ENCODE results near the gene SLC16A1.

Gene SLC16A1

DNA sequence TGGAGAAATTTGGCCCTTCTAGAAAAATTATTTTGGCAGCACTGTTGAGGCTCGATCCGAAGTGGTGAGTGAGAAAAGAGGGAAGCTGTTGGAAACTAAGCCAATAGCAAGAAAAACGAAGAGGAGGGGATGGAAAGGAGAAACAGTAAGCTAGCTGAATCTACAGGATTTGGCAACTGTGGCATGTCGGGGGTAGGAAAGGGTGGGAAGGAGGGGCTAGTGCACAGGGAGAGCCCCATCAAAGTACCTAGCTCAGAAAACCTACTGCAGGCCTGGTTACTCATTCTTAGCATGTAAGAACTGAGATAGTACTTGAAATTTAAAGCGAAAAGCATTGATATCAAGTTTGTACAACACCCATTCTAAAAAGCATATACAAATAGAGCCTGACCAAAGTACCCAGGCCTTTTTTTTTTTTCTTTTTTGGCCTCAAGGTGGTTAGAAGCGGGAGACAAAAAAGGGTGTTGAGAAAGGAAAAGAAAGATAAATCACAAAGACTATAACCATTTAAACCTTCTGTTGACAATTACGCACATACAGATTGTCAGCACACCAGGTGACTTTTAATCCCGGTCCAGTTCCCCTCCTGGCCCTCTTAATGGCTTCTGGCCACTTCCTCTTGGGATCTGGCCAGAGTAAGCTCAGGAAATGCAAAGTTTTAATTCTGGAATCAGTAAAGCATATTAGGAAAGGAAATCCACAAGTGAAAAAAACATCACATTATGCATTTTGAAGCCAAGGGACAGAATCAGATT lies 50.4 kb downstream of the SLC16A1 start:
- no peak for DNase-seq
- peaks cover 0 to 3% of the 10 kb centered on the region in 2 experiments for H3K36me3 ChIP-seq (ENCODE audit: control insufficient read depth in 1 of 2, insufficient read depth in 2 of 2, low read length in 2 of 2)
- H3K9me3 ChIP-seq (ENCODE audit: insufficient read depth, low read depth, low read length) = no peaks in the 10 kb centered on the region
- peak overlapping the region; percentile 35 for H3K14ac ChIP-seq (ENCODE audit: low read length)
- H3K4me3 ChIP-seq (ENCODE audit: low read depth, low read length) = no peak overlapping the region
- peak overlapping the region; percentile 32 for H4K8ac ChIP-seq (ENCODE audit: low read depth, low read length)
- no peaks in the 10 kb centered on the region for H3K79me2 ChIP-seq (ENCODE audit: control insufficient read depth, insufficient read depth, low read length, poor library complexity)
- H3K27ac ChIP-seq (ENCODE audit: low read depth, low read length) = peak overlapping the region; percentile 66
- no peaks in the 10 kb centered on the region for H3K27me3 ChIP-seq (ENCODE audit: insufficient read depth, low read length)
- H3K79me1 ChIP-seq (ENCODE audit: low read length) = peaks cover 5% of the 10 kb centered on the region
- H2AFZ ChIP-seq (ENCODE audit: insufficient read depth, low read length, poor library complexity) = no peak overlapping the region
- H3K18ac ChIP-seq (ENCODE audit: low read length) = no peak overlapping the region
- H3K4ac ChIP-seq (ENCODE audit: low read depth, low read length) = no peak overlapping the region
- H4K91ac ChIP-seq (ENCODE audit: low read depth, low read length) = peak overlapping the region; percentile 75
- no peak overlapping the region for H3K23ac ChIP-seq (ENCODE audit: low read length)
- H2BK12ac ChIP-seq (ENCODE audit: low read length) = peak overlapping the region; percentile 65
- no peak overlapping the region for H2BK120ac ChIP-seq (ENCODE audit: insufficient read depth, low read length, poor library complexity)
- H3K4me2 ChIP-seq (ENCODE audit: low read length) = no peak overlapping the region
- H3K4me1 ChIP-seq (ENCODE audit: control insufficient read depth in 1 of 2, insufficient read depth in 2 of 2, low read length in 2 of 2) = peaks cover 13 to 18% of the 10 kb centered on the region in 2 experiments
- no peak overlapping the region for H3K9ac ChIP-seq (ENCODE audit: low read length)
- H2BK5ac ChIP-seq (ENCODE audit: low read depth, low read length, poor library complexity) = no peak overlapping the region
- no CpG with 5 or more reads among the region's 8 CpGs for WGBS (ENCODE audit: extremely low coverage, insufficient coverage, insufficient read length)
- no peak overlapping the region for H2AK5ac ChIP-seq (ENCODE audit: low read length)
- no peak overlapping the region for H4K12ac ChIP-seq (ENCODE audit: low read depth, low read length)

DNA sequence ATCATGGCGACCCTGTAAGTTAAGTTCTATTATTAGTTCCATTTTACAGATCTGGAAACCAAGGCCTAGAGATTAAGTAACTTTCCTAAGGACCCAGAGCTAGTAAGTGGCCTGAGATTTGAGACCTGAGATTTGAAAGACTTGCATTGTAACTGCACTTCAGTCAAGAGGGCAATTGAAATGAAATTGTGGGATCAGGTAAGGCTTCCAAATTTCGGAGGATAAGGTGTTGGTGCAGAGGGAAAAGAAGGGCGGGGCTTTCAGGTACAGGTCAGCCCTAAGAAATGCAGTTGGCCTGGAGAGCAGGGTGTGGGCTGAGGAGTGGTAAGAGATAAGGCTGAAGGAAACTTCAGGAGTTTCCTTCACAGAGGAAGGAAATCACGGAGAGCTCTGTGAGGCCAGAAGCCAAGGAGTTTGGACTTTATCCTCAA lies 51.1 kb downstream of the SLC16A1 start:
- no peak overlapping the region for H3K4me2 ChIP-seq (ENCODE audit: low read length)
- no peak overlapping the region for H3K4me3 ChIP-seq (ENCODE audit: low read depth, low read length)
- peak overlapping the region; percentile 66 for H3K27ac ChIP-seq (ENCODE audit: low read depth, low read length)
- no peak overlapping the region for H2AK5ac ChIP-seq (ENCODE audit: low read length)
- H4K8ac ChIP-seq (ENCODE audit: low read depth, low read length) = no peak overlapping the region
- H3K9ac ChIP-seq (ENCODE audit: low read length) = no peak overlapping the region
- H2BK5ac ChIP-seq (ENCODE audit: low read depth, low read length, poor library complexity) = no peak overlapping the region
- H3K18ac ChIP-seq (ENCODE audit: low read length) = no peak overlapping the region
- H2BK120ac ChIP-seq (ENCODE audit: insufficient read depth, low read length, poor library complexity) = no peak overlapping the region
- peaks cover 5% of the 10 kb centered on the region for H3K79me1 ChIP-seq (ENCODE audit: low read length)
- no peak overlapping the region for H4K12ac ChIP-seq (ENCODE audit: low read depth, low read length)
- no peak overlapping the region for H3K4ac ChIP-seq (ENCODE audit: low read depth, low read length)
- no peaks in the 10 kb centered on the region for H3K79me2 ChIP-seq (ENCODE audit: control insufficient read depth, insufficient read depth, low read length, poor library complexity)
- no peak overlapping the region for H3K14ac ChIP-seq (ENCODE audit: low read length)
- H4K91ac ChIP-seq (ENCODE audit: low read depth, low read length) = no peak overlapping the region
- peaks cover 13 to 18% of the 10 kb centered on the region in 2 experiments for H3K4me1 ChIP-seq (ENCODE audit: control insufficient read depth in 1 of 2, insufficient read depth in 2 of 2, low read length in 2 of 2)
- peak overlapping the region; percentile 24 for H2BK12ac ChIP-seq (ENCODE audit: low read length)
- H3K36me3 ChIP-seq (ENCODE audit: control insufficient read depth in 1 of 2, insufficient read depth in 2 of 2, low read length in 2 of 2) = no peaks in the 10 kb centered on the region
- H2AFZ ChIP-seq (ENCODE audit: insufficient read depth, low read length, poor library complexity) = no peak overlapping the region
- peak; percentile 42 to 72 for DNase-seq
- no peaks in the 10 kb centered on the region for H3K27me3 ChIP-seq (ENCODE audit: insufficient read depth, low read length)
- no peaks in the 10 kb centered on the region for H3K9me3 ChIP-seq (ENCODE audit: insufficient read depth, low read depth, low read length)
- no CpG with 5 or more reads among the region's 4 CpGs for WGBS (ENCODE audit: extremely low coverage, insufficient coverage, insufficient read length)
- H3K23ac ChIP-seq (ENCODE audit: low read length) = no peak overlapping the region

DNA sequence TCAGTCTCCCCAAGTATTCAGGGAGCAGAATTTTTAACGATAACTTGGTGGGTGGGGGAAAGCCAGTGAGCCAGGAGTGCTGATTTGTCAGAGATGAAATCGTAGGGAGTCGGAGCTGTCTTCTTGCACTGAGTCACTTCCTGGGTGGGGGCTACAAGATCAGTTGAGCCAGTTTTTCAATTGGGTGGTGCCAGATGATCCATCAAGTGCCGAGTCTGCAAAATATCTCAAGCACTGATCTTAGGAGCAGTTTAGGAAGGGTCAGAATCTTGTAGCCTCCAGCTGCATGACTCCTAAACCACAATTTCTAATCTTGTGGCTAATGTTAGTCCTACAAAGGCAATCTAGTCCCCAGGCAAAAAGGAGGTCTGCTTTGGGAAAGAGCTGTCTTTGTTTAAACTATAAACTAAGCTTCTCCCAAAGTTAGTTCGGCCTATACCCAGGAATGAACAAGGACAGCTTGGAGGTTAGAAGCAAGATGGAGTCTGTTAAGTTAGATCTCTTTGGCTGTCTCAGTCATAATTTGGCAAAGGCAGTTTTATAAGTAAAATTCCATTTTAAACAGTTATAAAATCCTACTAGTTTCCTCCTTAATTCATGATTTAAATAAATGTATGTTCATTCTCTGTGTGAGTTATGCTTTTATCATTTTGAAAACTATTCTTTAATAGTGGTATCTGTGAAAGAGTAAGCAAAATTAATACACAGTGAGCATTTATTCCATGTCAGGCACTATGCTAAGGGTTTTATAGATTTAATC lies 51.7 kb downstream of the SLC16A1 start:
- Histone ChIP-seq H4K12ac (ENCODE audit: low read depth, low read length) (no peak overlapping the region), H3K4me1 (ENCODE audit: control insufficient read depth in 1 of 2, insufficient read depth in 2 of 2, low read length in 2 of 2) (peaks cover 13 to 18% of the 10 kb centered on the region in 2 experiments), H3K9me3 (ENCODE audit: insufficient read depth, low read depth, low read length) (no peaks in the 10 kb centered on the region), H3K4me3 (ENCODE audit: low read depth, low read length) (no peak overlapping the region), H3K14ac (ENCODE audit: low read length) (no peak overlapping the region), H2AK5ac (ENCODE audit: low read length) (no peak overlapping the region), H3K36me3 (ENCODE audit: control insufficient read depth in 1 of 2, insufficient read depth in 2 of 2, low read length in 2 of 2) (no peaks in the 10 kb centered on the region), H4K8ac (ENCODE audit: low read depth, low read length) (no peak overlapping the region), H3K27ac (ENCODE audit: low read depth, low read length) (peak overlapping the region; percentile 76), H3K9ac (ENCODE audit: low read length) (no peak overlapping the region), H2BK120ac (ENCODE audit: insufficient read depth, low read length, poor library complexity) (peak overlapping the region; percentile 55), H3K79me2 (ENCODE audit: control insufficient read depth, insufficient read depth, low read length, poor library complexity) (no peaks in the 10 kb centered on the region), H3K4me2 (ENCODE audit: low read length) (peak overlapping the region; percentile 15), H3K79me1 (ENCODE audit: low read length) (peaks cover 5% of the 10 kb centered on the region), H4K91ac (ENCODE audit: low read depth, low read length) (no peak overlapping the region), H3K27me3 (ENCODE audit: insufficient read depth, low read length) (no peaks in the 10 kb centered on the region), H3K4ac (ENCODE audit: low read depth, low read length) (no peak overlapping the region), H2BK12ac (ENCODE audit: low read length) (no peak overlapping the region), H3K23ac (ENCODE audit: low read length) (no peak overlapping the region), H3K18ac (ENCODE audit: low read length) (no peak overlapping the region), H2AFZ (ENCODE audit: insufficient read depth, low read length, poor library complexity) (no peak overlapping the region), H2BK5ac (ENCODE audit: low read depth, low read length, poor library complexity) (no peak overlapping the region)
- no CpG with 5 or more reads among the region's 5 CpGs for WGBS (ENCODE audit: extremely low coverage, insufficient coverage, insufficient read length)
- peak; percentile 30 to 51 for DNase-seq

DNA sequence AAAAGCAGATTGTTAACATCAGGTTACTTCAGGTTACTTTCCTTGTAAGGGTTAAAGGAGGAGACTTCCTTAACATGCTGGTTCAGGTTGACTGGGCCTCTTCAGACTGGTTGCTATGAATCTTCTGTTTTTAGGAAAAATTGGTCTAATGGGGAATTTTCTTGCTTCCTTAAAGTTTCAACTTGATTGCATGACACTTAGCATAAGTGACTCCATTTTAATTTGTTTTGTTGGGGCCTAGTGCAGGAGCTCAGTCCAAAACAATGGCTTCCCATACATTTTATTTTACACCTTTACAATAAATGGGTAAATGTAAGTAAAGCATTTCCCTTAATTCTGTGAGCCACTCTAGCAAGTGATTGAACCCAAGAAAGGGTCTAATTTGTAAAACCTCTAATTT lies 53.8 kb downstream of the SLC16A1 start:
- Histone ChIP-seq H2BK120ac (ENCODE audit: insufficient read depth, low read length, poor library complexity) (no peak overlapping the region), H3K9me3 (ENCODE audit: insufficient read depth, low read depth, low read length) (no peaks in the 10 kb centered on the region), H4K12ac (ENCODE audit: low read depth, low read length) (no peak overlapping the region), H2BK12ac (ENCODE audit: low read length) (no peak overlapping the region), H3K23ac (ENCODE audit: low read length) (no peak overlapping the region), H3K14ac (ENCODE audit: low read length) (no peak overlapping the region), H3K27me3 (ENCODE audit: insufficient read depth, low read length) (no peaks in the 10 kb centered on the region), H3K9ac (ENCODE audit: low read length) (no peak overlapping the region), H3K79me2 (ENCODE audit: control insufficient read depth, insufficient read depth, low read length, poor library complexity) (no peaks in the 10 kb centered on the region), H3K36me3 (ENCODE audit: control insufficient read depth in 1 of 2, insufficient read depth in 2 of 2, low read length in 2 of 2) (no peaks in the 10 kb centered on the region), H2BK5ac (ENCODE audit: low read depth, low read length, poor library complexity) (no peak overlapping the region), H4K91ac (ENCODE audit: low read depth, low read length) (no peak overlapping the region), H3K4me2 (ENCODE audit: low read length) (no peak overlapping the region), H4K8ac (ENCODE audit: low read depth, low read length) (no peak overlapping the region), H3K4me1 (ENCODE audit: control insufficient read depth in 1 of 2, insufficient read depth in 2 of 2, low read length in 2 of 2) (peaks cover 13 to 15% of the 10 kb centered on the region in 2 experiments), H3K27ac (ENCODE audit: low read depth, low read length) (no peak overlapping the region), H2AFZ (ENCODE audit: insufficient read depth, low read length, poor library complexity) (no peak overlapping the region), H3K18ac (ENCODE audit: low read length) (no peak overlapping the region), H3K4ac (ENCODE audit: low read depth, low read length) (no peak overlapping the region), H3K4me3 (ENCODE audit: low read depth, low read length) (no peak overlapping the region), H3K79me1 (ENCODE audit: low read length) (peaks cover 5% of the 10 kb centered on the region), H2AK5ac (ENCODE audit: low read length) (no peak overlapping the region)
- DNase-seq = no peak
